Keratinocyte (primary cell): ENCODE results near the gene VRTN.

ENCODE experiments used
- EZH2 ChIP-seq: IDR thresholded peaks from one replicate; pipeline ENCODE4 v1.6.1; 2012; ENCODE audit warnings: inconsistent platforms, mild to moderate bottlenecking, low read length, moderate library complexity
- TF ChIP-seq, protein P1 (sequence below), 3 experiments: IDR thresholded peaks in 1 of 3; conservative IDR thresholded peaks in 1 of 3; optimal IDR thresholded peaks in 1 of 3; 2 replicates in 2 of 3; 3 replicates in 1 of 3; pipeline versions ENCODE3 to v1.5.1; 2011; ENCODE audit warnings: low read length in 3 of 3, mild to moderate bottlenecking in 3 of 3, moderate library complexity in 2 of 3, control low read depth in 1 of 3, inconsistent platforms in 1 of 3; ENCODE audit not compliant: insufficient read depth in 2 of 3; ENCODE audit errors: extremely low read depth in 1 of 3

DNA sequence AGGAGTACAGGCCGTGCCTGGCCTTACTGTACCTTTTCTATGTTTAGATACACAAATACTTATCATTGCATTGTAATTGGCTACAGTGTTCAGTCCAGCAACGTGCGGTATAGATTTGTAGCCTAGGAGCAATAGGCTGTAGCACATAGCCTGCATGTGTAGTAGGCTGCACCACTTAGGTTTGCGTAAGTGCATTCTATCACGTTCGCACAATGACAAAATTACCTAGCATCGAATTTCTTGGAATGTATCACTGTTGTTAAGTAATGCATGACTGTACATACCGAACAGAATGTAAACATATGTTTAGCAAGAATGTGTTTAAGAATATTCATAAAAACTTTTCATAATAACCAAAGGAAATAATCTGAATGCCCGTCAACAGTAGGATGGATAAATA is 31.9 kb downstream of the VRTN start:
- TF ChIP-seq, protein P1, sequence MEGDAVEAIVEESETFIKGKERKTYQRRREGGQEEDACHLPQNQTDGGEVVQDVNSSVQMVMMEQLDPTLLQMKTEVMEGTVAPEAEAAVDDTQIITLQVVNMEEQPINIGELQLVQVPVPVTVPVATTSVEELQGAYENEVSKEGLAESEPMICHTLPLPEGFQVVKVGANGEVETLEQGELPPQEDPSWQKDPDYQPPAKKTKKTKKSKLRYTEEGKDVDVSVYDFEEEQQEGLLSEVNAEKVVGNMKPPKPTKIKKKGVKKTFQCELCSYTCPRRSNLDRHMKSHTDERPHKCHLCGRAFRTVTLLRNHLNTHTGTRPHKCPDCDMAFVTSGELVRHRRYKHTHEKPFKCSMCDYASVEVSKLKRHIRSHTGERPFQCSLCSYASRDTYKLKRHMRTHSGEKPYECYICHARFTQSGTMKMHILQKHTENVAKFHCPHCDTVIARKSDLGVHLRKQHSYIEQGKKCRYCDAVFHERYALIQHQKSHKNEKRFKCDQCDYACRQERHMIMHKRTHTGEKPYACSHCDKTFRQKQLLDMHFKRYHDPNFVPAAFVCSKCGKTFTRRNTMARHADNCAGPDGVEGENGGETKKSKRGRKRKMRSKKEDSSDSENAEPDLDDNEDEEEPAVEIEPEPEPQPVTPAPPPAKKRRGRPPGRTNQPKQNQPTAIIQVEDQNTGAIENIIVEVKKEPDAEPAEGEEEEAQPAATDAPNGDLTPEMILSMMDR (optimal IDR thresholded peaks at IDR 0.05 in 1 of 3, IDR thresholded peaks at IDR 0.05 in 1 of 3, conservative IDR thresholded peaks at IDR 0.05 in 1 of 3; ENCODE audit: extremely low read depth in 1 of 3, insufficient read depth in 2 of 3, low read length in 3 of 3), result no peak
- TF ChIP-seq EZH2, result no peak
